ENCODE measurements around the gene HHIPL1. TPM values are rescaled to one million over a fixed set of nuclear protein-coding genes. Genes with fewer than 3 reads are reported as not detected.

The HHIPL1 gene
- total RNA-seq, 1 donor from 2014 or later: 2.5 TPM

DNA sequence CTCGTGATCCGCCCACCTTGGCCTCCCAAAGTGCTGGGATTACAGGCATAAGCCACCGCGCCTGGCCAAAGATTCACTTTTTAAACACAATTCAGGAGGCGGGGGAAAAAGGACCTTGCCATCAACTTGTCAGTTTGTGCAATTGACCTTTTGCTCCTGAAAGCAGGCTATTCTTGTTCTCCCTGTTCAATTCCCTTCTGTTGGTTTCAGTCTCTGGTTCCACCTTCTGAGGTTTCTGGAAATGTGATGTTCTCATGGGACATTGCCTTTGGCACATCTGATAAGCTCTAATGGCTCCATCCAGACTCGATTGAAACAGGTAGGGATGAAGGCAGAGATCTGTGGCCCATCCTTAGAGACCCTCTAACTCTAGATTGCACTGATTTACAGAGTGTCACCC is 23.0 kb upstream of the HHIPL1 start:
- Mint-ChIP-seq H3K4me3 (no peak overlapping the region), H3K27me3 (ENCODE audit: low read depth) (peaks cover 3% of the 10 kb centered on the region), H3K4me1 (peaks cover 10% of the 10 kb centered on the region), H3K27ac (ENCODE audit: unreplicated experiment) (no peak overlapping the region), H3K9me3 (no peaks in the 10 kb centered on the region), H3K36me3 (ENCODE audit: low read depth) (no peaks in the 10 kb centered on the region)
- no peak for DNase-seq (ENCODE audit: low read depth, low spot score)
- TF ChIP-seq, protein P1, sequence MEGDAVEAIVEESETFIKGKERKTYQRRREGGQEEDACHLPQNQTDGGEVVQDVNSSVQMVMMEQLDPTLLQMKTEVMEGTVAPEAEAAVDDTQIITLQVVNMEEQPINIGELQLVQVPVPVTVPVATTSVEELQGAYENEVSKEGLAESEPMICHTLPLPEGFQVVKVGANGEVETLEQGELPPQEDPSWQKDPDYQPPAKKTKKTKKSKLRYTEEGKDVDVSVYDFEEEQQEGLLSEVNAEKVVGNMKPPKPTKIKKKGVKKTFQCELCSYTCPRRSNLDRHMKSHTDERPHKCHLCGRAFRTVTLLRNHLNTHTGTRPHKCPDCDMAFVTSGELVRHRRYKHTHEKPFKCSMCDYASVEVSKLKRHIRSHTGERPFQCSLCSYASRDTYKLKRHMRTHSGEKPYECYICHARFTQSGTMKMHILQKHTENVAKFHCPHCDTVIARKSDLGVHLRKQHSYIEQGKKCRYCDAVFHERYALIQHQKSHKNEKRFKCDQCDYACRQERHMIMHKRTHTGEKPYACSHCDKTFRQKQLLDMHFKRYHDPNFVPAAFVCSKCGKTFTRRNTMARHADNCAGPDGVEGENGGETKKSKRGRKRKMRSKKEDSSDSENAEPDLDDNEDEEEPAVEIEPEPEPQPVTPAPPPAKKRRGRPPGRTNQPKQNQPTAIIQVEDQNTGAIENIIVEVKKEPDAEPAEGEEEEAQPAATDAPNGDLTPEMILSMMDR (conservative IDR thresholded peaks at IDR 0.05): no peak

DNA sequence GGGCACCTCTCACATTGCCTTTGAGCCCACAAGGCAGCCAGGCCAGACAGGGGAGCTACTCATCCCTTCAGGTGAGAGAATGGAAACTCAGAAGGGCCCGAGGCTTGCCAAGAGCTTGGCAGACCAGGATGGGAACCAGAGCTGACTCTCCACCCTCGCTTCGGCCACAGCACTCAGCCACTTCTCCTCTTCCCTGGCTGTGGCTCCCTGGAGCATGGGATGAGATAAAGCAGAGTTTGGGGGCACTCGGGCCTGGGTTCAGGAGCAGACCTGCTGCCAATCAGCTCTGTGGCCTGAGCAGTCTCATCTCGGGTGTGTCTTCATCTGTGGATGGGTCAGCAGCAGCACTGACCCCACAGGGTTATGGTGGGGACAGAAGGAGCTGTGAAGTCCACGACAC is 20.9 kb upstream of the HHIPL1 start:
- no peak overlapping the region for H3K27ac Mint-ChIP-seq (ENCODE audit: unreplicated experiment)
- H3K4me3 Mint-ChIP-seq: no peak overlapping the region
- no peaks in the 10 kb centered on the region for H3K27me3 Mint-ChIP-seq (ENCODE audit: low read depth)
- no peaks in the 10 kb centered on the region for H3K9me3 Mint-ChIP-seq
- H3K36me3 Mint-ChIP-seq (ENCODE audit: low read depth): no peaks in the 10 kb centered on the region
- no peak for DNase-seq (ENCODE audit: low read depth, low spot score)
- TF ChIP-seq, protein P1 (conservative IDR thresholded peaks at IDR 0.05): no peak
- peaks cover 11% of the 10 kb centered on the region for H3K4me1 Mint-ChIP-seq

DNA sequence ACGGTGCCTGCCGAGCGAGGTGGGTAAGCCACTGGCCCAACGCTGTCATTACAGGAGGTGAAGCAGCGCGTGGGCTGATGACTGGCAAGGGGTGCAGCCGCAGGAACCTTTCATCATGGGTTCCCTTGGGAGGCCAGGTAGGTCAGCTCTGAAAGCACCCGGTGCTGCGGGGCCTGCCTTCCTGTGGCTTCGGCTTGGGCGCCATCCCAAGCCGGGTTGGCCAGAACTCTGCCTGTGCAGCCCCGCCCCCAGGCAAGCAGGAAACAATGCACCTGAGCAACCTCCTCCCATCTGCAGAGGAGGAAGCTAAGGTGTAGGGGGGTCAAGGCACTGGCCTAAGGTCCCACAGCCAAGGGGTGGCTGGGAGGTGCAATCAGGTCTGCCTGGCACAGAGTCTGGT is 20.0 kb upstream of the HHIPL1 start:
- TF ChIP-seq, protein P1 (conservative IDR thresholded peaks at IDR 0.05): no peak
- Mint-ChIP-seq H3K4me1 (peaks cover 12% of the 10 kb centered on the region), H3K4me3 (no peak overlapping the region), H3K27me3 (ENCODE audit: low read depth) (no peaks in the 10 kb centered on the region), H3K9me3 (no peaks in the 10 kb centered on the region), H3K27ac (ENCODE audit: unreplicated experiment) (no peak overlapping the region), H3K36me3 (ENCODE audit: low read depth) (no peaks in the 10 kb centered on the region)
- DNase-seq (ENCODE audit: low read depth, low spot score): no peak

DNA sequence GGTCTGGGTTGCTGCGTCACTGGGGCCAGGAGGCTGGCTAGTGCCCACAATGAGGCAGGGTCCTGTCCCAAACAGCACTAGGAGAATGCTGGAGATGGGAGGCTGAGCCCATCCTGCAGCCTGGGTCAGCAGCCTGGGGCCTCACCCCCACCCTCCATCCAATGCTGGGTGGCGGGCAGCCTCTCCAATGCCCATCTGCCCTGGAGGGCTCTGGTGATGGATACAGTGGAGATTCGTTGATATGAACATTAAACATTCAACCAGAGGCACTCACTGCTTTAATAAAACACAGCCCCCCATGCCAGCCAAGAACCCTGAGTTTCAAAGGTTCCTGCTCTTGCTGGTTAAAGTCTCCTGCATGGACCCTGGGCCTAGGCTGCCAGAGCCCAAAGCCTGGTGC is 19.5 kb upstream of the HHIPL1 start:
- Mint-ChIP-seq H3K27ac (ENCODE audit: unreplicated experiment) (no peak overlapping the region), H3K9me3 (no peaks in the 10 kb centered on the region), H3K36me3 (ENCODE audit: low read depth) (no peaks in the 10 kb centered on the region), H3K4me3 (no peak overlapping the region), H3K27me3 (ENCODE audit: low read depth) (no peaks in the 10 kb centered on the region), H3K4me1 (peaks cover 12% of the 10 kb centered on the region)
- TF ChIP-seq, protein P1 (conservative IDR thresholded peaks at IDR 0.05): no peak
- DNase-seq (ENCODE audit: low read depth, low spot score): no peak

DNA sequence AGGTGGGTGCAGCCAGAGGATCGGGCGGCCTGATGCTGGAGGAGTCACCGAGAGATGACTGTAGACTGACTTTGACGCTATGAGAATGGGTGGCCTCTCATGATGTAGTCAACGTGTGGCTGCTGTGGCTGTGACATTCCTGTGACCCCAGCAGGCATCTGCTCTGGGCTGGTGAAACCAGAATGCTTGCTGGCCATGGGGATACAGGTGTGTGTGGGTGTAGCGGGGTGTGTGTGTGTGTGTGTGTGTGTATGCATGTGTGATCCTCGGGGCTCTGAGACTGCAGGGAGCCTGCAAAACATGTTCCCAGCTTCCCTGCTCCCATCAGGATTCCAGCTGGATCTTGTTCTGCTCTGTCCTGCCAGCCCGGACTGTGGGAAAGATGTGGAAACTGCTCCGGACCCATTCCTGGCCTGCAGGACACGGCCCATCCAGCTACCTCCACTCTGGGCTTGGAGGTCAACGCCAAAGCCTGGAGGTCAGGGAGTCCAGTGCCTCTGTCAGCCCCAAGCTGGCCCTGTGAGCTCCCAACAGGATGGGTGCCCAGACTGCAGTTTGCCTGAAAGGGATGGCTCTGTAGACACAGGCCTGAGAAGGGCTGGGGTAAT is 18.8 kb upstream of the HHIPL1 start:
- peaks cover 12% of the 10 kb centered on the region for H3K4me1 Mint-ChIP-seq
- H3K27me3 Mint-ChIP-seq (ENCODE audit: low read depth): no peaks in the 10 kb centered on the region
- no peaks in the 10 kb centered on the region for H3K9me3 Mint-ChIP-seq
- TF ChIP-seq, protein P1 (conservative IDR thresholded peaks at IDR 0.05): no peak
- H3K36me3 Mint-ChIP-seq (ENCODE audit: low read depth): no peaks in the 10 kb centered on the region
- H3K27ac Mint-ChIP-seq (ENCODE audit: unreplicated experiment): peak overlapping the region; percentile 87
- DNase-seq (ENCODE audit: low read depth, low spot score): no peak
- no peak overlapping the region for H3K4me3 Mint-ChIP-seq
